Myometrial cell (primary cell): ENCODE results near the gene TRIM17. TPM values are rescaled to one million over a fixed set of nuclear protein-coding genes. Genes with fewer than 3 reads are reported as not detected.

Source experiments
- total RNA-seq: library from RNA; depleted of rRNA; stranded (reverse); fragments of >200 nt; gene quantifications from 2 replicates; pipeline ENCODE4 v1.2.3, GENCODE V29; 2015

TRIM17 gene
- total RNA-seq: 0.53 TPM in 1 of 2 replicates, not detected in the other

GRCh38 chr1:228416217-228416933 is at the start of gene TRIM17:
TRIM17 (minus strand) TSS chr1:228416861; CDS start chr1:228415072, 1,789 bp downstream.

Other genes starting within 250 kb of the TRIM17 start
- gene OBSCN, start 208.8 kb downstream of the TRIM17 start, total RNA-seq: 3.4 and 15.0 TPM in 2 replicates
- gene TRIM11, start 10.0 kb downstream of the TRIM17 start, total RNA-seq: 29.4 and 38.9 TPM in 2 replicates
- gene RNF187, start 70.5 kb upstream of the TRIM17 start, total RNA-seq: 48.0 and 53.9 TPM in 2 replicates